Lung (tissue), 12 donors: ENCODE measurements around the gene EXOSC5. TPM values are rescaled to one million over a fixed set of nuclear protein-coding genes. Genes with fewer than 3 reads are reported as not detected.

Experiments used
- ATAC-seq: fragments of 200-7000 bp; cut with Tn5 transposase; one replicate; pipeline ENCODE4 v1.9.1; 2020; ENCODE audit warnings: moderate number of reproducible peaks; ENCODE audit not compliant: insufficient read depth, low FRiP score
- DNase-seq, 3 donors: peaks; one replicate each; pipeline ENCODE4 v3.0.0-alpha.2; 2013 to 2017
- H3K27ac ChIP-seq, 2 donors: one replicate each; pipeline ENCODE4 v1.5.1; 2013; ENCODE audit warnings: mild to moderate bottlenecking in 2 of 2, moderate library complexity in 2 of 2, control low read depth in 1 of 2, inconsistent platforms in 1 of 2, low read depth in 1 of 2, low read length in 1 of 2
- H3K27me3 ChIP-seq, 3 donors: one replicate each; pipeline ENCODE4 v1.5.1; 2013; ENCODE audit warnings: low read length in 2 of 3; ENCODE audit not compliant: control insufficient read depth in 3 of 3, insufficient read depth in 3 of 3
- H3K36me3 ChIP-seq, 4 donors: one replicate each; pipeline ENCODE4 v1.5.1; 2013; ENCODE audit warnings: low read length in 4 of 4, mild to moderate bottlenecking in 1 of 4, moderate library complexity in 1 of 4; ENCODE audit not compliant: control insufficient read depth in 4 of 4, insufficient read depth in 4 of 4
- H3K4me1 ChIP-seq, 5 donors: one replicate each; pipeline ENCODE4 v1.5.1; 2013; ENCODE audit warnings: low read length in 5 of 5, mild to moderate bottlenecking in 2 of 5, moderate library complexity in 1 of 5; ENCODE audit not compliant: control insufficient read depth in 5 of 5, insufficient read depth in 5 of 5
- H3K4me3 ChIP-seq: one replicate; pipeline ENCODE4 v1.5.1; 2013; ENCODE audit warnings: mild to moderate bottlenecking, control low read depth, moderate library complexity
- H3K9ac ChIP-seq, 2 donors: one replicate each; pipeline ENCODE4 v1.5.1; 2013; ENCODE audit warnings: low read length in 2 of 2, control low read depth in 1 of 2; ENCODE audit not compliant: insufficient read depth in 1 of 2
- H3K9me3 ChIP-seq, 4 donors: one replicate each; pipeline ENCODE4 v1.5.1; 2013; ENCODE audit warnings: low read length in 3 of 4, mild to moderate bottlenecking in 1 of 4, moderate library complexity in 1 of 4; ENCODE audit not compliant: control insufficient read depth in 4 of 4, insufficient read depth in 3 of 4
- WGBS, 2 donors: extraction: QIAGEN DNeasy Blood & Tissue Kit; methylation state at CpG; one replicate each; pipeline ENCODE4 v1.1.7; 2013; 5-methylcytosine and 5-hydroxymethylcytosine counted together
- polyA plus RNA-seq, 2 donors: library from polyadenylated mRNA; stranded (reverse); fragments of 200-250 nt; gene quantifications; one replicate each; pipeline ENCODE4 v1.2.1, GENCODE V29; 2013
- total RNA-seq, 2 donors: library from RNA; depleted of rRNA in 1 of 2; stranded (reverse); fragments of >200 nt in 1 of 2; gene quantifications; one replicate each; pipeline ENCODE4 v1.2.1, GENCODE V29; 2014 to 2021
- TF ChIP-seq, protein P1 (sequence below): IDR thresholded peaks from 2 replicates; pipeline ENCODE4 v1.5.1; 2012; ENCODE audit warnings: mild to moderate bottlenecking; ENCODE audit errors: control extremely low read depth, extremely low read depth
- donor health status: control.
- donor health status: control.
- donor health status: Bipolar disorder and iron deficiency.
- donor health status: healthy.
- donor health status: DM: yes; HTN: yes; CAD: no.

The EXOSC5 gene
- total and polyA plus RNA-seq, 4 donors = 6.3 to 34.4 (median 27.1) TPM

DNA sequence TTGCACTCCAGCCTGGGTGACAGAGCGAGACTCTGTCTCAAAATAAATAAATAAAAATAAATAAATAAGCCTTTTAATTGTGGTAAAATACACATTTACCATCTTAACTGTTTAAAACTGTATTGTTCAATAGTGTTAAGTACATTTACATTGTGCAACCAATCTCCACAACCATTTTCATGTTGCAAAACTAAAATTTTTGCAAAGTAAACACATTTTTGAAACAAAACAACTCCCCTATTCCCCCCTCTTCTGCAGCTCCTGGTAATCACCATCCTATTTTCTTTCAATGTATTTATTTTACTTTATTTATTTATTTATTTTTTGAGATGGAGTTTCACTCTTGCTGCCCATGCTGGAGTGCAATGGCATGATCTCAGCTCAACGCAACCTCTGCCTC is 27.4 kb downstream of the EXOSC5 start:
- Histone ChIP-seq H3K4me3 (no peak overlapping the region), H3K9me3 (no peaks in the 10 kb centered on the region), H3K27me3 (no peaks in the 10 kb centered on the region), H3K4me1 (peaks cover 0 to 18% (median 8%) of the 10 kb centered on the region in 5 donors), H3K9ac (no peak overlapping the region), H3K27ac (no peak overlapping the region), H3K36me3 (no peaks in the 10 kb centered on the region)
- TF ChIP-seq, protein P1, sequence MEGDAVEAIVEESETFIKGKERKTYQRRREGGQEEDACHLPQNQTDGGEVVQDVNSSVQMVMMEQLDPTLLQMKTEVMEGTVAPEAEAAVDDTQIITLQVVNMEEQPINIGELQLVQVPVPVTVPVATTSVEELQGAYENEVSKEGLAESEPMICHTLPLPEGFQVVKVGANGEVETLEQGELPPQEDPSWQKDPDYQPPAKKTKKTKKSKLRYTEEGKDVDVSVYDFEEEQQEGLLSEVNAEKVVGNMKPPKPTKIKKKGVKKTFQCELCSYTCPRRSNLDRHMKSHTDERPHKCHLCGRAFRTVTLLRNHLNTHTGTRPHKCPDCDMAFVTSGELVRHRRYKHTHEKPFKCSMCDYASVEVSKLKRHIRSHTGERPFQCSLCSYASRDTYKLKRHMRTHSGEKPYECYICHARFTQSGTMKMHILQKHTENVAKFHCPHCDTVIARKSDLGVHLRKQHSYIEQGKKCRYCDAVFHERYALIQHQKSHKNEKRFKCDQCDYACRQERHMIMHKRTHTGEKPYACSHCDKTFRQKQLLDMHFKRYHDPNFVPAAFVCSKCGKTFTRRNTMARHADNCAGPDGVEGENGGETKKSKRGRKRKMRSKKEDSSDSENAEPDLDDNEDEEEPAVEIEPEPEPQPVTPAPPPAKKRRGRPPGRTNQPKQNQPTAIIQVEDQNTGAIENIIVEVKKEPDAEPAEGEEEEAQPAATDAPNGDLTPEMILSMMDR = no peak
- WGBS, 2 donors = 92 to 94% methylated on average over 2 of the region's 2 CpGs
- ATAC-seq (no peak), DNase-seq (no peak)

DNA sequence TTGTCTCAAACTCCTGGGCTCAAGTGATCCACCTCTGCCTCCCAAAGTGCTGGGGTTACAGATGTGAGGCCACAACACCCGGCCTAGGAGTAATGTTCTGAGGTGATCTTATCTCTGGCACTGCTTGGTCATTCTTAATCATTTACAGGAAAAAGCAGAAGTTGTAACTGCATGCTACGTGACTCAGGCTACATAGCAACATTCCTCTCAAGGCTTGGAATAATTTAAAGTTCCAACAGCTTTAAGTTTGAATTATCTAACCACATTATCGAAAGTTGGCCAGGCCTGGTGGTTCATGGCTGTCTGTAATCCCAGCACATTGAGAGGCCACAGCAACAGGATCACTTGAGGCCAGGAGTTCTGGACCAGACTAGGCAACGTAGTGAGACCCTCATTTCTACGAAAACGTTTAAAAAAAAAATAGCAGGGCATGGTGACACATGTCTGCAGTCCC is 29.3 kb downstream of the EXOSC5 start:
- TF ChIP-seq, protein P1 = no peak
- peak overlapping the region in 1 of 2 donors; percentile 66 for H3K27ac ChIP-seq
- peaks cover 0 to 18% (median 6%) of the 10 kb centered on the region in 5 donors for H3K4me1 ChIP-seq
- ATAC-seq (no peak), DNase-seq (no peak)
- 24 to 42% methylated on average over 6 of the region's 6 CpGs for WGBS, 2 donors
- H3K36me3 ChIP-seq = no peaks in the 10 kb centered on the region
- no peaks in the 10 kb centered on the region for H3K27me3 ChIP-seq
- H3K4me3 ChIP-seq = no peak overlapping the region
- no peaks in the 10 kb centered on the region for H3K9me3 ChIP-seq
- H3K9ac ChIP-seq = no peak overlapping the region

DNA sequence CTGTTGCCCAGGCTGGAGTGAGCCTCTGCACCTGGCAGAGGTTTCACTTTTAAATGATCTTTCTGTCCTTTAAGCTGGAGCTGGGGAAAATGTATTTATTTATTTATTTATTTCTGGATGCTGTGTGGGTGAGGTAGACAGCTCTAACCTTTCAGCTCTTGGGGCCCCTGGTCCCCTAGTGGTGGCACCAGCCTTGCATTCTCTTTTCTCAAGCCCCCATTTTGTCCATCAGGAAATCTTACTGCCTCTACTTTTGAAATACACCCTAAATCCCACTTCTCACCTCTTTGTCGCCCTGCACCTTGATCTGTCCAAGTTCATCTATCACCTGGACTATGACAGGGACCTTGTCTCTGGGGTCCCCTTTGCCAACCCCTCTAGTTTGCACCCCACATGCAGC is 31.1 kb downstream of the EXOSC5 start:
- no peak for DNase-seq
- H3K27me3 ChIP-seq = no peaks in the 10 kb centered on the region
- 96 to 98% methylated on average over 1 of the region's 1 CpG for WGBS, 2 donors
- TF ChIP-seq, protein P1 = no peak
- H3K27ac ChIP-seq = no peak overlapping the region
- no peak for ATAC-seq
- no peak overlapping the region for H3K4me3 ChIP-seq
- H3K9me3 ChIP-seq = no peaks in the 10 kb centered on the region
- H3K36me3 ChIP-seq = no peaks in the 10 kb centered on the region
- no peak overlapping the region for H3K9ac ChIP-seq
- H3K4me1 ChIP-seq = peaks cover 0 to 13% (median 6%) of the 10 kb centered on the region in 5 donors
